H1 (cell line): Measurements from ENCODE around the gene ABCD1. TPM values are rescaled to one million over a fixed set of nuclear protein-coding genes. Genes with fewer than 3 reads are reported as not detected.

ENCODE experiments used
- ATF2 ChIP-seq: IDR thresholded peaks from 2 replicates; pipeline ENCODE4 v1.6.1; 2012; ENCODE audit warnings: low read length, inconsistent platforms
- JUND ChIP-seq: IDR thresholded peaks from 2 replicates; pipeline ENCODE4 v1.6.1; 2011; ENCODE audit warnings: mild to moderate bottlenecking, improper control_type of control experiment, low read length
- polyA plus RNA-seq, 7 experiments: library from polyadenylated mRNA; depleted of rRNA in 3 of 7; stranded (reverse) in 5 of 7; unstranded in 2 of 7; fragments of >200 nt in 5 of 7; fragments of 200-250 nt in 2 of 7; gene quantifications; 1 replicate in 5 of 7; 2 replicates in 1 of 7; 4 replicates in 1 of 7; pipeline versions ENCODE4 v1.2.1 to v1.2.3, GENCODE V29; 2011 to 2013; ENCODE audit warnings: missing spikeins in 2 of 7, mixed read lengths in 2 of 7
- total RNA-seq: library from RNA; stranded (reverse); fragmentation: NEBNext Ultra II Directional; extraction: Animal tissue kit (Norgen Biotek cat#: 25700); gene quantifications from 2 replicates; pipeline ENCODE4 v1.2.1, GENCODE V29; 2021

The ABCD1 gene
- total and polyA plus RNA-seq, 2 of the 8 experiments (the other 6 are each of a cell fraction or from before 2014, with no cell fraction given) = 3.1 to 6.6 TPM

- TF ChIP-seq JUND = no peak
- no peak for TF ChIP-seq ATF2
- TF ChIP-seq, all 59 proteins: peak for 0
Observed at GRCh38 chrX:153779891-153780677, 55.4 kb downstream of the ABCD1 start (continued).
